8988T (cell line): ENCODE results near the gene ARHGEF2.
"Not testable (repeated sequence)": the region's sequence is repeated elsewhere in the genome, so short reads cannot be mapped to it uniquely, and the experiment has no call there.

Experiments used
- DNase-seq: peaks from one replicate; pipeline ENCODE4 v3.0.0; 2011

Gene ARHGEF2

DNA sequence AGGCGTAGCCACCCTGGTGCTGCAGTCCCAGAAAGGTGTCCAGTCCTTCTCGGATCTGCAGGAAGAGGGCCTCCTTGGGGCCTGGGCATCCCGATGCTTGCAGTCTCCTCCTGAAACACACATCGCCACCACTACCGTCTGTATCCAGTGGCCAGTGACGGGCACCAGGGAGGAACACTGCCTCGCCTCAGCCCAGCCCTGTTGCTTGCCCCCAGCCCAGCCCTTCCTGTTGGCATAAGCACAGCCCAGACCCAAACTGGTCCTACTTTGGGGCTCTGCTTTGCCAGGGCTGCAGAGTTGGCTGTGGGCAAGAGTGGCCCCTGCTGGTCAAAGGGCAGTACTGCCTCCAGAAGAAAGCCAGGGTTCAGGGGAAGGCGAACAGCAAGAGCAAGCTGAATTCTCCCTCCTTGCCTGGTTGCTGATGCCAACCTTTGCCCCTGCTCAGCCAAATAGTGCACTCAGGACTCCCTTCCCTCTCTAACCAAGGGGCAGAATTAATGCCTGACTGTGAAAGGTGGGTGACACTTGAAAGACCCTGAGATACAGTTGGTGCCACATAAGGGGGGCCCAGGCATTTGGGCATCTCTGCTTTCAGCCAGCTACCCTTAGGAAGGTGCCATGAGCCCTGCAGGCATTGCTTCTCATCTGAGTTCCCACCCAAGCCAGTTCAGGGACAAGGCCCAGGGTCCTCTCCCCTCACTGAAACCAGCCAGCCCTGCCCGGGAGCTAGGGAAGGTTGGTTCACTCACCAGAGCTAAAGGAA is 11.1 kb upstream of the ARHGEF2 start:
- DNase-seq = no peak

DNA sequence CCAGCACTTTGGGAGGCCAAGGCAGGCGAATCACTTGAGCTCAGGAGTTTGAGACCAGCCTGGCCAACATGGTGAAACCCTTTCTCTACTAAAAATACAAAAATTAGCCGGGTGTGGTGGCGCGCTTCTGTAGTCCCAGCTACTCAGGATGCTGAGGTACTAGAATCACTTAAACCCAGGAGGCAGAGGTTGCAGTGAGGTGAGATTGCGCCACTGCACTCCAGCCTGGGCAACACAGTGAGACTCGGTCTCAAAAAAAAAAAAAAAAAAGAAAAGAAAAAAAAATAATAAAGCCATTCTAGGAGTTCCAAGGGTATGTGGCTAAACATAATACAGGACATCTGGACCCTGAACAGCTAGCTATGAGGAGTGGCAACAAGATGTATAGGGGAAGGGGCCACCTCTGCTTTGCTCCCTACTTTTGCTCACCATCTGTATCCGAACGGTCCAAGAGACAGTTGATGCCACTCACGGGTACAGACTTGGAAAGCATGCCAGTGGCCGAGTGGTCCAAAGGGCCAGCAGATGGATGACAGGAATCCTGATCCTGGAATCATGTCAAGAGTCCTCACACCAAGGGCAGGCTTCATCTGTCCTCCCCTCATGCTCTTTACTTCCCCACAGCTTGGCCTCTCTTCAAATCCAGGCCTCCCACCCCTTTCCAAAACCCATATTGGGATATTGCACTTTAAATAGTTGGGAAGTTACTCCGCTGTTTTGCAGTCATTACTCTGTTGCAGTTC is 6.7 kb upstream of the ARHGEF2 start:
- not testable (repeated sequence) for DNase-seq

DNA sequence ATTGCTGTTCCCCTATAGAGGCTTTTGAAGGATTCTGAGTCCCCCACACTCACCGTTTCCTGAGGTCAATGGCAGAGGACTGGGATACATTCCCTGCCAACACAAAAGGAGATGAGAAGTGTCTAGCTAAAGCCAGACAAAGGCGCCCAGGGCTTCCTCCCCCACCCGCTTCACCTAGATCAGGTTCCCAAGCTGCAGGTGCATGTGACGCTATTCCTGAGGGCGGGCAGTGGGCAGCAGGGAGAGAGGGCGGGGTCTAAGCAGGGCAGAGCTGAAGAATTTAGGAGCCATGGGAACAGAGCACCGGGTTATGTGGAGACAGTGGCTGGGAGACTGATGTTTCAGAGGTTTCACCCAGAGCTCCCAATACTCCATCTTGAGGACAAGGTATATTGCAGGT is 6.0 kb upstream of the ARHGEF2 start:
- no peak for DNase-seq

DNA sequence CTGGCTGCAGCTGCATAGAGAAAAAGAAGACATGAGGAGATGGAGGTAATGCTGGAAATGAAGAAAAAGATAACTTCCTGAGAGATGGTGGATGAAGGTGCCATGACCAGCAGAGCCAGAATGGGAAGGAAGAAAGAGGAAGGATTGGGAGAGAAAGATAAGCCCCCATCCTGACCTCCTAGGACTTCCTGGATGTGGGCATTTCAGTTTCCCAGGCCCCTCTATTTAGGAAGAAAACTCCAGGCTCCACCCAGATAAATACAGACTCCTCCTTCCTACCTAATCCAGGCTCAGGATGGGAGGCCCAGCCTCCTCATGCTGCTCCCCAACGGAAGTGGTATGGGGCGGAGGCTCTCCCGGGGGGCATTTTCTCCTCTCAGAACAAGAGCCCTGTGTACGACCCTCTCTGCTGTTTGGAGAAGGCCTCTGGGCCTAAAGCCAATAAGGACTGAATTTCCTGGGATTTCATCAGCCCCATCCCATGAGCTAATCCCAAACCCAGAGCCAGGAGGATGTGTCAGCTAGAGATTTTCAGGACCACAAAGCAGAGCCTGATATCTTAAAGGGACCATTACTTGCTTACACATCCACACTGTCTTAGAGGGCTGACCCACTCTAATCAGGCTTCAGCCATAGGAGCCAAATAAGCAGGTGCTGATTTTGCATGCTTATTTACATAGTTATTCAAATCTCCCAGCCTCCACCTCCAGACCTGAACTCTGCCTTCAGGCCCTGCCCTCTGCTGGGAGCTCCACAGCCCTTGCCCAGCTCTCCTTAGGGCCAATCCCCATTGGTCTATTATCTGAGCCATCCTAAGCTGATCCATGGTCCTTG is 5.1 kb upstream of the ARHGEF2 start:
- DNase-seq = no peak

DNA sequence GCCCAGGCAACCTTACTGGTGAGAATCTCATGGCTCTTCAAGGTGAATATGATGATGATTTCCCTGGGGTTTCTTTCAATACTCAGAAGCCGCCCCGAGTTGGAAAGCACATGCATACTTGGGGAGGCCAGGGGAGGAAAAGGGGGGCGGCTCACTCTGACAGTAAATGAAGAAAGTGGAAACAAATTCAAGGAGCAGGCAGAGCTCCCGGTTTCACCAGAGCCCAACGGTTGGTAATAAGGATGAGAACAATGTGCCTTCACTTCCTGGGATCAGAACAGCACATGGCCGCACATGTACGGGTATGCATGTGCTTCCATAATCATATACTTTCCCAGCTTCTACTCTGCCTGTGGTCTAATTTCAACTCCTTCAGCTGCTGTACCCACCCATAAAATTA is 3.8 kb upstream of the ARHGEF2 start:
- no peak for DNase-seq

DNA sequence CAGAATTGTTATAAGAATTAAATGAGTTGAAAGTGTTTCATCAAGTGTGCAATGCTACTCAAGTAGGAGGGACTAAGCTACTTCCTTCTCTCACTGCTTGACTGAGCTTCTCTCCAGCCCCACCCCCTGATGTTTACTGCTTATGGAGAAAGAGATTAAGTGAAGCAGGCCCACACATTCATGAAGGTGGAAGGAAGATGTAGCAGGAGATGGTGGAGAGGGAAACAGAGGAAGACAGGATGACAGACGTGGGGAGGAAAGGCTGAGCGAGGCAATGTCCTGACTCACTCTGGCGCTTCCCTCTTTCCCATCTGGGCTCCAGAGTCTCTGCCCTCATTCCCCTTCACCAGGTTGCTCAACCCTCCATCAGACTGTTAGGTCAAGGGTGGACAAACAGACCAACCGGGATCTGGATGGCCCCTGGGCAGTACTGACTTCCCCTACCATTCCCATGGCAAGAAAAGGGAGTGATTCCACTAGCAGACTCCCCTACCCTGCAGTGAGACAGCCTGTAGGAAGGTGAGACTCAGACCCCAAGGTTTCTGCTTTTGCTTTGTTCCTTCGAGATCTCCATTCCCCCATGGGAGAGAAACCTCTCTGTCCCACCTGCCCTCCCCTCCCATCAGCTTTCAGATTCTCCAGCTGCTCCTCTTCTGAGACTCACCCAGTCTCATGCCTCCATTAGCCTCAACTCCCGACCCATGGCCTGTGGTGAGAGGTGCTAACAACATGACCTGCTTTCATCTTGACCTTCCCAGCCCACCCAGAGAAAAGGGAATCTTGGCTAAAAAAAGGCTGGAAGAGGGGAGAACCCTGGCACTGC is 3.1 kb upstream of the ARHGEF2 start:
- no peak for DNase-seq

DNA sequence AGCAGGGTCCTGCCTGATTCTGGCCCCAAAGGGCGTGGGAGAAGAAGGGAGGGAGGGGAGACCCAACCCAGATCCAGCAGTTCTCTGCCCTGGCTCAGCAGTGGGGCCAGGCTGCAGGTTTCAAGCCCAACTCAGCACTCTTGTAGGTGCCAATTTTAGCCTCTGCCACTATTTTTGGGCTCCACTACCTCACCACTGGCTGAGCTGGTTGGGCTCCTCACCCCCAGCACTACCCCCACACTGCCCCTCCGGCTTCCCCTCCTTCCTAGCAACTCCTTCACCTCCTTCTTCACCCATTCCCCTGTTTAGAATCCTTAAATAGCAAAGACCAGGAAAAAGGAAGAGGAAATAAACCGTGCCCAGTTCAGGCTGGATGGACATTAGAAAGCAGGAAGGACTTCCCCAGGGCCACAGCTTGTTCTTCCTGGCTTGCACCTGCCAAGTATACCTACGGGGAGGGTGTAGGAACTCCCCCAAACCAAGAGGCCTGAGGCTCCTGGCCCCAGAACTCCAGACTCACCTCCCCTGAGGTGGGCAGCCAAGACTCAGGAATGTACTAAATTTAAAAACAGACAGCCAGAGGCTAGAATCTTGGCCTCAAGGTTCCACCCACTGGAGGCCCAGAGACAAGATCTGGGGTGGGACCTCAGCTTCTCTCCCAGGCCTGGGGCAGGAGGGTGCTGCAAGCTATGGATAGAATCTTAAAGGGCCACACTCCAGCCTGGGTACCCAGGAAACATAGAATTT is 1.4 kb upstream of the ARHGEF2 start:
- no peak for DNase-seq

DNA sequence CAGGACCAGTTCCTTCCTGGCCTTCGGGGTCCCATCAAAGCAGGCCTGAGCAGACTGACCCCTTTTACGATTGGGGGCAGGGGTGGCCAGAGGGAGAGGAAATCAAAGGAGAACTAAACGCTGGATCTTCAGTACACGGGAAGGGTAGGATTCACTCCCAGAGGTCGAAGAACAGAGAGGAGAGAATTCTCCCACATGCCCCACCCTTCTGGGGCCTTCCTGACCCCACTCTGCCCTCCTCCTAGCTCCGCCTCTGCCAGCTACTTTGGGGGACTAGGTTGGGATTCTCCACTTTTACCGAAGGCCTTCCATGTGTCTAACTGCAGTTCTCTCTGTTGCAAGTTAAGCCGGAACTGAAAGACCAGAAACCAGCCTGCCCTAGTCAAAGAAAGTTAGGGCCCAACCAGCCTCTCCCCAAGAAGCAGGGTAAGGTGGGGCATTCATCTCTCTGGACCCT is 654 bp upstream of the ARHGEF2 start:
- DNase-seq = no peak

DNA sequence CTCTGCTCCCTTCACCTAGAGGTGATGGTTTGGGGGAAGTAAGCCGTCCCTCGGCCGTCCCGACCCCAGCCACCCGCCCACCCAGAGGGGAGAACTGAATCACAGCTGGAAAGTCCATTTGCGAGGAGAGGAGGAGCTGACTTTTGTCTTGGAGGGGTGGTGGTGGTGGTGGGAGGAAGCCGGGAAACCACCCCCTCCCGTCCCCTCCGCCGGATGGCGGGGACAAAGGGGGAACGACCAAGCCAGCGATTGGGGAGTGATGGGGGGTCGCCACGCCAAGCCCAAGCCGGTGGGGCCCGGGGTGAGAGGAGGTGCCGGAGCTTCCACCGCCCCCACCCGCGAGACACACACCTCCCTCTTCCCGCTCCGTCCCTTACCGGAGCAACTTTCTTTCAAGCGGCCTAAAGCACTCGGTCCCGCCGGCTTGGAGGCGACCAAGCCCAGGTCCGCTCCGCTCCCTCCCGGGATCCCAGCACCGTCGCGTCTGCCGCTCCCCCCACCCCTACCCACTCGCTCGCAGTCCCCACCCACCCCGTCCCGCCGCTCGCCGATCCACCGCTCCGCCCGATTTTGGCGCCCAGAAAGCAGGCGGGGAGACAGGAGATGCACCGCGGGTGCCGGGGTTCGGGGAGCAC is 540 bp downstream of the ARHGEF2 start:
- DNase-seq = no peak

DNA sequence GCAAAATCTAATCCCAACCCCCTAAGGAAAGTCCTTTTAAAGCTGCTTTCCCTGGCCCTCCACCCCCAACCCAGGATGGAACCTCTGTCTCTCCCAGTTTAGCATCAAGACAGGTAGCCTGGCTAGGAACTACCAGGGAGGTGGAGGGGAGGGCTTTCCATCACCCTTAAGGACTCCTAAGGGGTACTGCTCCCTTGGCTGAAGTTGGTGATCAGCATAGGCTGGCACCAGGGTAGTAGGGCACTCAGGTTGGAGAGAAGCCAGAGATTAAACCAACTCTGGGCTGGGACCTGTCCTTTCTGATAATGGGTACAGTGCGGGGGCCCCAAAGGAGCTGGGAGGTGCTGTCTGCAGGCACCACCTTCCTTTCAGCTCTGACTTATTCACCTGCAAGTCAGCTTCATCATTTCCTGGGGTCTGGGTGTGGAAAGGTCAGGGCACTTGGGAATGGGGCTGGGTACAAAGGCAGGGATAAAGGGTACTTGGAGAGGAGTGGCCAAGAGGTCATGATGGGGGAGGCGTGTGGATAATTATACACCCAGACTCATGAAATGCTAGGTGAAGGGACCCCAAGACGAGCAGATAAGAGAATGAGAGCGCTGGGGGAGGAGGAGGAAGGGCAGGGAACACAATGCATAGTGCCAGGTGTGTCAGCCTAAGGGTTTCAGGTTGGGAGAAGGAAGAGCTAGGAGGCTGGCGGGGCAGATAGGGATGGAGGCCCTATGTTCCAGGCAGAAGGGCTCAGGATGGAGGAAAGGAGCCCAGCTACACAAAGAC is 1.2 kb downstream of the ARHGEF2 start:
- DNase-seq = no peak

DNA sequence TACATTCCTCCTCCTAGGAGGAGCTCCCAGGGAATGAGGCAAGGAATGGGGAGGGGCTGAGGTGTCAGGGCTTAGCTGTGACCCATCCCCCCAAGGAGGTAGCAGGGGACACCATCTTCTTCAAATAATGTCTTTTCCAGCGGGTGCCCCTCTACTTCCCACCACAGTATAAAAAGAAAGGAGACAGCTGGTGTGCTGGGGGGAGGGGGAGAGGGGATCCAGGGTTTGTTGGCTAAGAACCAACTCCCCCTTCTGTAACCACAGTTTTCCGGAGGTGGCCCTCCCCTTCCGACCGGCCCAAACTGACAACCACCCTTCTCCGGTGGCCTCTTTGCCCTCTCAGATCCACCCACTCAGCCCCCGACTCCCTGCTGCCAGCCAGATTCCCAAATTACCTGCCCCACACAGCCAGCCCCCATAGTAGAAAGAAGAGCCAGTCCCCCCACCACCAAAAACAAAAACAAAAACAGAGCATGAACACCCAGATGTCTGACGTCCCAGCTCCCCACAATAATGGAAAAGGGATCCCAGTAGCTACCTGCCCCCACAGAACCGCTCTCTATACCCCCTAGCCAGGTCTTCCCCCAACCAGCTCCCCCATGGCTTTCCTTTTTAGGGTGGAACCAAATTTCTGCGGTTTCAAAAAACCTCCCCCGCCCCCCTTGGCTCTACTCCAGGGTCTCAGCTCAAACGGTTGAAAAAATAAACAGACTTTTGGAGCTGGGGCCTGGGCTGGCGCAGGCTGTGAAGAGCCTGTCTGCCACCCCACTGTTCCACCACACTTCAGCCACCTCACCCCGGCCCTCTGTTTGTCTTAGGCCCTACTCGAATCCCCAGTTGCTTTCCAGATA is 2.1 kb downstream of the ARHGEF2 start:
- DNase-seq = no peak

DNA sequence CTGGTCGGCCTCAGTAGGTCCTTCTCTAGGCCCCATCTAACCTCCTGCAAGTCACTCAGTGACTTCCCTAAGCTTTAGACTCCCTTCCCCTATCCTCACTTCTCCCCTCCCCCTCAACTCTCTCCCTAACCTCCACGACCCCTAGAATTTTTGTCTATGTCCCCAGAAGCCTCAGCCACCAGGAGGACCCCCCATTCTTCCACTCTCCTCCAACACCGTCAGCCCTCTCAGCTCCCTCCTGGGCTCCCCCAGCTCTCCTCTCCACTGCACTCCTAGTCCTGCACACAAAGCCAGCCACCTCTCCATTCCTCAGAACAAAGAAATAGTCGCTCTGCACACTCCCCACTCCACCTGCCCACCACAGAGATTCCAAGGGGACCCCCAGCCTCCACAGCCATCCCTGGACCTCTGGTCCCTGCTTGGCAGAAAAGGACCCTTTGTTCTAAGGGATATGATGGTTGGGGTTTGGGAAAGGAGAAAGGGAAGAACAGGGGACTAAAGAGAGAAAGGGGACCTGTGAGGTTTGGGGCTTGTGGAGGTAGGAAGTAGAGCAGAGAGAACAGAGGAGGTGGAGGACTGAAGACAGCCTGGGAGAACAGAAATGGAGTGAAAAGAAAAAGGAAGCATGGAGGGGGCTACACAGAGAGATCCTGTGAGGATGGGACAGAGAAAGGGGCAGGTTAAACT is 2.8 kb downstream of the ARHGEF2 start:
- no peak for DNase-seq

DNA sequence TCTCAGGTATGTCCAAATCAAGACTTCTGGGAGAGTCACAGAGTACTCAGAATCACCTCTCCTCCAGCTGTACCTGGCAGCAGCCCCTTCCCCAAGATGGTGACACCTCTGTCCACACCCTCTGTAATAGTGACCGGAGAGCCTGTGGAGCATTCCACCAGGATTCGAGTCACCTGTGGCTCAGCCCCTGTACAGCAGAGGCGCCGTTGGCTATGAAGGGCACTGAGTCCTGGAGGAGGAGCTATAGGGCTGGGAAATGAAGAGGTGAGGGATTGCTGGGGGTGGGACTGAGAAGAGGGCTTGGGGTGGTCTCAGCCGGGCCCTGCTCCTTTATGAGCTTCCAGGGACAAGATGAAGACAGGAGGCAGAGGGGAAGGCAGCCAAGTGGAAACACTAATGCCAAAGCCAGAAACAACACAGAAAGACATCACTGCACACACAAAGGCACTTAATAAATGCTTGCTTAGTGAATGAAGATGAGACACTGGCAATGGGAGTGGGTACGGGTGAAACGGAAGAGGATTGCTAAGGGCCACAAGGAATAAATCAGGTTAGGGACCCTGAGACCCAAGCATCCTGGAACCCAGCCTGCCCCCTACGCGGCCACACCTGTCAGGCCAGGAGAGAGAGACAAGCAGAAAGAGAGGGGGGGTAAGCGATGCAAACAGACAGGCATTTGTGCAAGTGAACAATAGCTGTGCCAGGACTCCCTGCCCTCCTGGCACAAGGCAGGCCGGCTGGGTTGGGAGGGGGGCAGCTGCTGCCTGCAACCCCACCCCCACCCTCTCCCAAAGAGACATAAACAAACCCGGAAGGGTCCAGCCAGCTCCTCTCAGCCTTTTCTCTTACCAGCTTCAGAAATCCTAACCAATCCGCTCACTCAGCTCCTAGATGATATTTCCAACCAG is 3.9 kb downstream of the ARHGEF2 start:
- DNase-seq = no peak

DNA sequence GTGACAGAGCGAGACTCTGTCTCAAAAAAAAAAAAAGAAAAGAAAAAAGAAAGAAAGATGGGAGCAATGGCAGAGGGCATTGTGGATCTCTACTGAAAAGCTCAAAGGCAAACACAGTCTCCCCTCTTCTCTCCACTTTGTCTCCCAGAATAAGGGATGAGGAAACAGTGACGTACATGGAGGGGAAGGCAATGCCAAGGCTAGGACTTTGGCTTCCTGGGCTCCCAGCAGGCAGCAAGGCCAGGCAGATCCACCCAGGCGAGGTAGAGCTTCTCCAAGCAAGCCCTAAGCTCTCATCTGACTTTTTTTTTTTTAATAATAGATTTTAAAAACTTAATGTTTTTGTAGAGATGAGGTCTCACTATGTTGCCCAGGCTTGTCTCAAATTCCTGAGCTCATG is 4.6 kb downstream of the ARHGEF2 start:
- DNase-seq = no peak

DNA sequence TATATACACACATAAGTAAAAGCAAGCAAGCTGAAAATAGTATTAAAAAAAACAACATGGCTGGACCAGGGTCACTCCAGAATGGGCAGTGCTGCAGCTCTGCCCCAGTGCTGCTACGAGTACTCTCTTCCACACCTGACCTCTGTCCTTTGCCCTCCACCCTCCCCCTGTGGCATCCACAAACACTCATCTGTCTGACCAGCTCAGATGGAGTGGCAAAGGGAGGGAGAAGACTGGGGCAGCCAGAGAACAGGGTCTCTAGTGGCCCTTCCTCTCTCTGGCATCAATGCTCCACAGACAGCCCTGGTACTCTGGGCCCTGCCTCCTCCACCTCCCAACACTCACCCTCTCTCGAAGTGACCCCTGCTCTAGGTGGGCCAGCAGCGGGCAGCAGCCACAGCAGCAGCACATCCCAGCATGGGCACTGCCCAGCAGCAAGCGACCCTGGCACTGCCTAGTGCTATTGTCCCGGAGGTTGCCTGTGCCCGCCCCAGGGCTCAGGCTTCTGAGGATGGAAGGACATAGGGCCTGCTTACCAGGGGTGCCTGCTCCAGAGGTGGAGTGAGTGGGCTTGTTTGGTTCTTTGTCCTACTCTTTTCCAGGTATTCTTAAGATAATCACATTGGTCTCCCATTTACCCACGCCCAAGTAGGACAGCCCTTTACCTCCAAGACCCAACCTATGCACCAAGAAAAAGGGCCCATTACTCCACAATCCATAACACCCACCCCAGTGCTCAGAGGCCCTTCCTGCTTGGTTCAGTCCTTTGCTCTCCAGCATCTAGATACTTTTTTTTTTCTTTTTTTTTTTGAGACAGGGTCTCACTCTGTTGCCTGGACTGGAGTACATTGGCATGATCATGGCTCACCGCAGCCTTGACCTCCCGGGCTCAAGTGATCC is 6.2 kb downstream of the ARHGEF2 start:
- DNase-seq = no peak

DNA sequence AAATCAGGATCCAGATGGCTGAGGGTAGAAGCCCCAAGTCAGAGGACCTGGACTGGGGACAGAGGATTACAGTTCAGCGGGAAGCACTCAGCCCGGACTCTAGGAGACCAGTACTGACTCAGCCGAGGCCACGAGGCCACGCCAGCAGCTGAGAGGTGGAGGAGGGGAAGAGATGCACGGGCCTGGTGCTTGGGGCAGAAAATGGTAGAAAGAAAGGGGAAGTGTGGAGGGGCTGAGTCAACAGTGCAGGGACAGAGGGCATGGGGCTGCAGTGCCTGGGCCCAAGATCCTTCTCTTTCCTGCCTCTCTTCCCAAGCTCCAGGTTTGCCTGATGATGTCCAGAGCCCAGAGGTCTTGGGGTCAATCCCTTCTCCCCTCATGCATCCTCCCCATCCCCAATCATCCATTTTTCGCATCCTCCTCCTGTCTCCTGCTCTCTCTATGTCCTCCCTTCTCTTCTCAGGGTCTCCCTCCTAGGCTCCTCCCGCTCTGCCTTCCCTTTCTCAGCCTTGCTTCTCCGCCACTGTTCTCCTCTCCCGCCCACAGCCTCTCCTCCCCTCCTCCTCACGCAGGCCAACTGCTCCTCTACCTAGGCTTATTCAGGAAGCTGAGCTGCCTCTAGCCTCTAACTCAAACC is 7.7 kb downstream of the ARHGEF2 start:
- DNase-seq = no peak
